Adrenal gland (tissue), 5 donors: ENCODE results near the gene ITGA3.

Experiments
- CTCF ChIP-seq, 6 experiments: fragments of 450-650 bp in 4 of 6; fragments of 200-600 bp in 2 of 6; sonication (generic) in 1 of 6; IDR thresholded peaks; 1 replicate in 5 of 6; 2 replicates in 1 of 6; pipeline versions ENCODE4 v1.5.1 to v1.8.0; 2016 to 2021; ENCODE audit warnings: antibody characterized with exemption in 6 of 6, mild to moderate bottlenecking in 2 of 6, moderate library complexity in 1 of 6
- POLR2A ChIP-seq, 2 donors: fragments of 450-650 bp; IDR thresholded peaks; one replicate each; pipeline ENCODE4 v1.6.1; 2017; ENCODE audit warnings: antibody characterized with exemption in 2 of 2, mild to moderate bottlenecking in 2 of 2, moderate library complexity in 1 of 2
- donor health status: DM: no; HTN: no; CAD: no.

- TF ChIP-seq CTCF (IDR thresholded peaks at IDR 0.05) (no peak), POLR2A (IDR thresholded peaks at IDR 0.05) (no peak)
These were observed 77.3 kb downstream of the ITGA3 start for GRCh38 chr17:50133028-50133768.
